HG03354 (cell line): ENCODE data around the gene DPP3.
"Not testable (repeated sequence)": the region's sequence is repeated elsewhere in the genome, so short reads cannot be mapped to it uniquely, and the experiment has no call there.

ENCODE experiments used
- ATAC-seq: cut with Tn5 transposase; IDR thresholded peaks from one replicate; pipeline ENCODE4 v1.9.1; 2021; ENCODE audit warnings: mild to moderate bottlenecking; ENCODE audit not compliant: unreplicated experiment, poor library complexity, severe bottlenecking

The DPP3 gene

DNA sequence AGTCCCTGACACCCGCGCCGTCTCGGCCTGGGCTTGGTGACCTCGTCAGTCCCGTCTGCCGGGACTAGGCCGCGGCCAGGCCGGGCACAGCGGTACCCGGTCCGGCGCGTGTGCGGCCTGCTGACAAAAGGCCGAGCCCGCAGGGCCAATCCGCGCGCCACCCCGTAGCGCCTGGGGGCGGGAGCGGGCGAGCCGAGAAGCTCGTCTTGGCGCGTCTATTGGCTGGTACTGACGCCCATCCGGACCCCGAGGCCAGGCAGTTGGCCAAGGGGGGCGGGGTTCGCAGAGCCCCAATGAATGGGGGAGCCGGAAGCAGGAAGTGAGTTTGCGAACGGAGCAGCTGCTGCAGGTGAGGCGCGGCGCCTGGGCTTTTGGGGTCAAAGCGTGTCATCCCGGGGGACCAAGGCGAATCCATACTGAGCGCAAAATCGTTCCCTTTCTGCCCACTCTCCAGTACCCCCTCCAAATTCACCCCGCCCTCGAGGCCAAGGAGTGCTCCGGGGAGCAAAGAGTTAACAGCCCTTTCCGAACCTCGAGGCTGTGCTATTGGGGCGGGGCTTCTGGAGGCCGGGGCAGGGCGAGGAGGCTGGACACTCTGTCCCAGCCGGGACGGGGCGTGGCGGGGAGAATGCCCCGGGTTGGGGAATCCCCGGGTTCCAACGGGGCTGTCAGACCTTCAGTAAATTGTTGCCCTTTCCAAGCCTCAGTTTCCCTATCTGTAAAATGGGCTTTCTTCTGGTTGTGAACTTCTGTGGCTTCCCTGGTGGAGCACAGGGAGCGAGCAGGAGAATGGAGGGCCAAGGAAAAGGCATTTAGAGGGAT lies at the start of gene DPP3:
Gene DPP3 (plus strand): TSS at position 318 of the 822 bp plus-strand sequence. CDS start 1,767 bp downstream, outside the sequence.
- peak; percentile 91 for ATAC-seq

DNA sequence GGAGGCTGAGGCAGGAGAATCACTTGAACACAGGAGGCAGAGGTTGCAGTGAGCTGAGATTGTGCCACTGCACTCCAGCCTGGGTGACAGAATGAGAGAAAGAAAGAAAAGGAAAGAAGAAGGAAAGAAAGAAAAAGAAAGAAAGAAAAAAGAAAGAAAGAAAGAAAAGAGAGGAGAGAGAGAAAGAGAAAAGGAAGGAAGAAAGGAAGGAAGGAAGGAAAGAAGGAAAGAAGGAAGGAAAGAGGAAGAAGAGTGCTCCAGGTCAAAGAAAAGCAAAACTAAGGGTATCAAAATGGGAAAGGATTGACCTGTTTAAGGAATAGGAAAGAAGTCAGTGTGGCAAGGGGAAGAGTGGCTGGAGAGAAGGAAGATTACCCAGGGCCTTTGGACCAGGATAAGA lies 48.9 kb upstream of the DPP3 start:
- not testable (repeated sequence) for ATAC-seq

- not testable (repeated sequence) for ATAC-seq
Observed at GRCh38 chr11:66431871-66432329, 48.3 kb upstream of the DPP3 start.

- ATAC-seq: no peak
Observed at GRCh38 chr11:66432597-66432996, 47.6 kb upstream of the DPP3 start.

DNA sequence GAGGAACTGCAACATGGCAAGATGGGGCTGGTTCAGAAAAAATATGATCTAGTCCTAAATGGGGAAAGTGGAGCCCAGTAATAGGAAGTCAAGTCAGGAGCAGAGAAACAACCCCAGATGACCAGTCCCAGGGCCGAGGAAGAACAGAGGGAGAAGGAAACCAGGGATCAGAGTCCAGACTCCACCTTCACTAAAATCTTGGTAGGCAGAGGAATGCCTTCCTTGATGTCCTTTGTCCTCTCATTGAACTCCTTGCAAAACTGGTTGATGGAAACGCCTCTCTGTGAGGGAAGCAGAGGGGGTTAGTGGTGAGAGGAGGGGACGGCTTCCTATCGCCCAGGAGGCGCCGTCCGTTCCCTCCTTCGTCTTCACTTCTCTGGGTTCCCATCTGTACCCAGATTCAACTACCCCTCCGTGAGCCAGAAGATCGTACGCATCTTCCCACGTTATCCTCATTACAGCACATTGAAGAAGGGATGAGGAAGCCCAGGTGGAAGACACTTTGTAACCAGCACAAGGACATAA lies 42.2 kb upstream of the DPP3 start:
- no peak for ATAC-seq

DNA sequence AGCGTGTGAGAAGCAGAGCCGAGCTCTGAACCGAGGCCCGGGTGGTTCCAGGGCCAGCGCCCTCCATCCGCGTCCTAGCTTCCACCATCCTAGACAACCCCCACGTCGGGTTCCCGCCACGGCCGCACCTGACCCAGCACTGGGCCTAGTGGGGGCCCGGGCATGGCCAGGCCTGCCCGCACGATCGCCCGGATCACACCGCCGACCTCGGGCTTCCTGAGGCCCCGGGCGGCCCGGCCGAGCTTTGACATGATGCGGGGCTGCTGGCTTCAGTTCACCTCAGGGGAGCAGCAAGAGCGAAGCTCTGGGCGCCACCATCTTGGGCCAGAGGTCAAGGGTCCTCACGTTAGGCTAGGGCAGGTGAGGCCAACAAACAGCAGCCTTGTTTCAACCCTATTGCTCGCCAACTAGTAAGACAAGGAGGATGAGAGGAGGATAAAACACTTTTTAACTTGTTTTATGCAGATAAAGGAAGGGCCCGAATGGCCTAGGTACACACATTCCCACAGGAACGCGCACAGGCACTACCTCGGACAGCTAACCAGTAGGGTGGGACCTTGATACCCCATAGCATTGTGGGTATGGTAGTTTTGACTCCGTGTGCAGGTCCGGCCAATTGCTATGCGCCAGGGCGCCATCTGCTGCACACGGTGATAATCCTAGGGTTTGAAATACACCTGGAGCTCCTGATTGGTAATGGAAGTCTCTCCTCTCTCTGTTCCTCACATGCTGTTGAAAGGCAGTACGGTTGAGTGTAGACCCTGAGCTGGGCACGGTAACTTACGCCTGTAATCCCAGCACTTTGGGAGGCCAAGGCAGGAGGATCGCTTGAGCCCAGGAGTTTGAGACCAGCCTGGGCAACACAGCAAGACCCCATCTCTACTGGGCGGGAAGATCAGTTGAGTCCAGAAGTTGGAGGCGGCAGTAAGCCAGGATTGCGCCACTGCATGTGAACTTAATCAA lies 41.4 kb upstream of the DPP3 start, which contains the start of gene MRPL11:
Gene MRPL11 (minus strand): TSS at position 345 of the 963 bp plus-strand sequence. CDS start 94 bp downstream, at position 251.
- peak; percentile 95 for ATAC-seq

DNA sequence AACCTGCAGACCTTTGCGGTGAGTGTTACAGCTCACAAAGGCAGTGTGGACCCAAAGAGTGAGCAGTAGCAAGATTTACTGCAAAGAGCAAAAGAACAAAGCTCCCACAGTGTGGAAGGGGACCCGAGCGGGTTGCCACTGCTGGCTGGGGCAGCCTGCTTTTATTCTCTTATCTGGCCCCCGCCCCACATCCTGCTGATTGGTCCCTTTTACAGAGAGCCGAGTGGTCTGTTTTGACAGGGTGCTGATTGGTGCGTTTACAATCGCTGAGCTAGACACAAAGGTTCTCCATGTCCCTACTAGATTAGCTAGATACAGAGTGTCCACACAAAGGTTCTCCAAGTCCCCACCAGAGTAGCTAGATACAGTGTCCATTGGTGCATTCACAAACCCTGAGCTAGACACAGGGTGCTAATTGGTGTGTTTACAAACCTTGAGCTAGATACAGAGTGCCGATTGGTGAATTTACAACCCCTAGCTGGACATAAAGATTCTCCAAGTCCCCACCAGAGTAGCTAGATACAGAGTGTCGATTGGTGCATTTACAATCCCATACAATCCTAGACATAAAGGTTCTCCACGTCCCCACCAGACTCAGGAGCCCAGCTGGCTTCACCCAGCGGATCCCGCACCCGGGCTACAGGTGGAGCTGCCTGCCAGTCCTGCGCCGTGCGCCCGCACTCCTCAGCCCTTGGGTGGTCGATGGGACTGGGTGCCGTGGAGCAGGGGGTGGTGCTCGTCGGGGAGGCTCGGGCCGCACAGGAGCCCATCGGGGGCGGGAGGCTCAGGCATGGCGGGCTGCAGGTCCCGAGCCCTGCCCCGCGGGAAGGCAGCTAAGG lies 39.9 kb upstream of the DPP3 start:
- not testable (repeated sequence) for ATAC-seq

DNA sequence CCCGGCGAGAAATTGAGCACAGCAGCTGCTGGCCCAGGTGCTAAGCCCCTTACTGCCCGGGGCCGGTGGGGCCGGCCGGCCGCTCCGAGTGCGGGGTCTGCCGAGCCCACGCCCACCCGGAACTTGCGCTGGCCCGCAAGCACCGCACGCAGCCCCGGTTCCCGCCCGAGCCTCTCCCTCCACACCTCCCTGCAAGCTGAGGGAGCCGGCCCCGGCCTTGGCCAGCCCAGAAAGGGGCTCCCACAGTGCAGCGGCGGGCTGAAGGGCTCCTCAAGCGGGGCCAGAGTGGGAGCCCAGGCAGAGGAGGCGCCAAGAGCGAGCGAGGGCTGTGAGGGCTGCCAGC lies 39.3 kb upstream of the DPP3 start:
- ATAC-seq: not testable (repeated sequence)

DNA sequence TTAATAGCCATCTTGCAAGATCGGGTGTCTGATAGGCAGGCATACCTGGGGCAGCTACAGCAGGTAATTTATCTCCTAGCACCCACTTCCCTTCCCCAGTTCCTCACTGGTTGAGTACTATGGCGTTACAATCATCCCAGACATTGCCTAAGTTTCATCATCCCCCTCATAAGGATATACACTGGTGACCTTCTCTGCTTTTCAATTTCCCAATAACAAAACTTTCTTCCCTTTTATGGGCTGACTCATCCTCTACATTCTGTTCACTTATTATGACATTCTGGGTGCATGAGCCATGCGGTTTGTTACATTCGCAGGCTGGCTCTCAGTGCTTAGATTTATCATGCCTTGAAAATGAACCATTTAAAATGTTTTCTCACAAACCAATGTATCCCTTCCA lies 36.6 kb upstream of the DPP3 start:
- no peak for ATAC-seq

DNA sequence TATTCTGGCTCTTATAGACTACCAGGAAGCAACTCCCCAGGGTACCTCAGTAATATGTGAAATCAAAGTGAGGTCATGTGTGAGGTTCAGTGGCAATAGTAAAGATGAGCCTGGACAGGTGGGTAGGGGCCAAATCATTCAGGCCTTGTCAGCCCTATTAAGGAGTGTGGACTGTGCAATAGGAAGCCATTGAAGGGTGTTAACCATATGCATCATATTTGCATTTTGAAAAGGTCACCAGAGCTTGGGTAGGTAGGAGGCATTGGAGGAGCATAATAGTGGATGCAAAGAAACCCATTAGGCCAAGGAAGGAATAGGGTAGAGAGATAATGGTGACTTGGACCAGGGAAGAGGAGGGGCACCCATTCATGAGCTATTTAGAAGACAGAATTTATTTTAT lies 33.2 kb upstream of the DPP3 start:
- no peak for ATAC-seq

GRCh38 chr11:66448523-66448922 lies 31.7 kb upstream of the DPP3 start:
- ATAC-seq: no peak

DNA sequence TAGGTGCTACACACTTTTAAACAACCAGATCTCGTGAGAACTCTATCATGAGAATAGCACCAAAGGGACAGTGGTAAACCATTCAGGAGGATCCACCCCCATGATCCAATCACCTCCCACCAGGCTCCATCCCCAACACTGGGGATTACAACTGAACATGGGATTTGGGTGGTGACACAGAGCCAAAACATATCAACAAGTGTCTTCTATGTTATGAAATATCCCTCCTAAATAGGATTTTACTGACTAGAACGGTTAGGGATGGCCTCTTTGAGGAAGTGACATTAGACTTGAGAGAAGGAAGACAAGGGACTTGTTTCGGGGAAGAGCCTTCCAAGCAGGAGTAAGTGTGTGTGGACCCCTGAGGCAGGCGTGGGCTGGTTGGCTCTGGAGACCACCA lies 29.7 kb upstream of the DPP3 start:
- ATAC-seq: no peak

DNA sequence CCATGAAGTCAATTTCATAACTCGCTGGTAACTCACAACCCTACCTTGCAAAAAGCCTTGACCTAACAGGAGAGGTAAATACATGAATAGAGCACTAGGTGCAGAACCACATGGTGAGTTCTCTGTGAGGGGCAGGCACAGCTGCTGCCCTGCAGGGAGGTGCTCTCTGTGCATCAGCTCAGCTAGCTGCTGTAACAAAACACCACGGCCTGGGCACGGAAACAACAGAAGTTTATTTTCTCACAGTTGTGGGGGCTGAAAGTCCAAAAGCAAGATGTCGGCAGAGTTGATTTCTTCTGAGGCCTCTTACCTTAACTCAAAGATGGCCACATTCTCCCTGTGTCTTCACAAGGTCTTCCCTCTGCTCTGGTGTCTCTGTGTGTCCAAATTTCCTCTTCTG lies 28.6 kb upstream of the DPP3 start:
- ATAC-seq: no peak

GRCh38 chr11:66454247-66454646 lies 26.0 kb upstream of the DPP3 start:
- ATAC-seq: no peak

GRCh38 chr11:66454828-66455227 lies 25.4 kb upstream of the DPP3 start:
- ATAC-seq: no peak

- ATAC-seq: no peak
Observed at GRCh38 chr11:66457826-66458225, 22.4 kb upstream of the DPP3 start.

GRCh38 chr11:66459138-66459778 lies 21.0 kb upstream of the DPP3 start:
- ATAC-seq: no peak

DNA sequence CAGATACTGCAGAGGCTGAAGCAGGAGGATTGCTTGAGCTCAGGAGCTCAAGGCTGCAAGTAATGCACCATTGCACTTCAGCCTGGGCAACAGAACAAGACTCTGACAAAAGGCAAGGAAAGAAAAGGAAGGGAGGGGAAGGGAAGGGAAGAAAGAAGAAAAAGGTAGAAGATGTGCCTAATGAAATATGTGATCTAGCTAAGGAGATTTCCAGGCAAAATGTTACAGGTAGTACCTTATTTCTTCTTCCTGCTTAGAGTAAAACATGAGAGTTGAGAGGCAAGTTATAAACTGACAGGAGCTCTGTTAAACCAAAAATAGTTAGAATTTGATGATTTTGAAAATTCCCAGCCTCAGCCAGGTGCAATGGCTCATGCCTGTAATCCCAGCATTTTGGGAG lies 18.2 kb upstream of the DPP3 start:
- no peak for ATAC-seq

GRCh38 chr11:66462911-66463310 lies 17.3 kb upstream of the DPP3 start:
- no peak for ATAC-seq
